HEK293 (cell line): ENCODE results near the gene TLDC2.

Experiments
- CTCF ChIA-PET: fragments of 350-600 bp; formaldehyde crosslinking; extraction: SDS; loops from one replicate; lab custom pipeline; 2021; ENCODE audit warnings: antibody characterized with exemption; lab: Yijun Ruan, JAX
- POLR2A ChIA-PET: fragments of 300-600 bp; formaldehyde crosslinking; extraction: SDS; loops from one replicate; lab custom pipeline; 2020; ENCODE audit warnings: antibody characterized with exemption, inconsistent platforms; lab: Yijun Ruan, JAX
- H3K27ac ChIP-seq: fragments of 200-500 bp; sonication (Bioruptor generic); 2 replicates; pipeline ENCODE4 v1.5.1; 2014; ENCODE audit warnings: low read depth, low read length, control low read depth, inconsistent platforms; ENCODE audit errors: extremely low read depth
- H3K36me3 ChIP-seq, 2 experiments: fragments of 200-500 bp in 1 of 2; sonication (Bioruptor generic) in 1 of 2; 1 replicate in 1 of 2; 2 replicates in 1 of 2; pipeline ENCODE4 v1.5.1; 2014 to 2017; ENCODE audit warnings: inconsistent platforms in 2 of 2, low read length in 2 of 2; ENCODE audit not compliant: control insufficient read depth in 2 of 2, insufficient read depth in 1 of 2
- H3K4me1 ChIP-seq: fragments of 200-500 bp; sonication (Bioruptor generic); 2 replicates; pipeline ENCODE4 v1.5.1; 2014; ENCODE audit warnings: mild to moderate bottlenecking, low read length, inconsistent platforms; ENCODE audit not compliant: control insufficient read depth, insufficient read depth
- H3K4me3 ChIP-seq: 2 replicates; pipeline ENCODE4 v1.5.1; 2011; ENCODE audit warnings: low read depth, mild to moderate bottlenecking, control low read depth, low read length, moderate library complexity
- H3K9me3 ChIP-seq: fragments of 200-500 bp; sonication (Bioruptor generic); 2 replicates; pipeline ENCODE4 v1.5.1; 2014; ENCODE audit warnings: low read depth, low read length, inconsistent platforms; ENCODE audit not compliant: control insufficient read depth, insufficient read depth
- BCL11A ChIP-seq: fragments of 450-650 bp; formaldehyde crosslinking; IDR thresholded peaks from 2 replicates; pipeline ENCODE4 v1.5.1; 2016; ENCODE audit warnings: low read depth, missing biosample characterization, missing genetic modification characterization
- MYNN ChIP-seq: fragments of 450-650 bp; formaldehyde crosslinking; IDR thresholded peaks from 2 replicates; pipeline ENCODE4 v1.5.1; 2016; ENCODE audit warnings: missing biosample characterization, missing genetic modification characterization, borderline replicate concordance
- REPIN1 ChIP-seq: fragments of 450-650 bp; formaldehyde crosslinking; IDR thresholded peaks from 2 replicates; pipeline ENCODE4 v1.5.1; 2017; ENCODE audit warnings: missing biosample characterization, missing genetic modification characterization, low read depth
- REST ChIP-seq: fragments of 450-650 bp; formaldehyde crosslinking; IDR thresholded peaks from 2 replicates; pipeline ENCODE4 v1.5.1; 2016; ENCODE audit warnings: missing biosample characterization, missing genetic modification characterization
- SCRT1 ChIP-seq: fragments of 450-650 bp; formaldehyde crosslinking; IDR thresholded peaks from 2 replicates; pipeline ENCODE4 v1.5.1; 2016; ENCODE audit warnings: missing biosample characterization, missing genetic modification characterization, borderline replicate concordance
- TRIM28 ChIP-seq: IDR thresholded peaks from 2 replicates; pipeline ENCODE4 v1.6.1; 2011; ENCODE audit warnings: low read length, control low read depth, borderline replicate concordance
- ZFP69B ChIP-seq: fragments of 450-650 bp; formaldehyde crosslinking; IDR thresholded peaks from 2 replicates; pipeline ENCODE4 v1.5.1; 2016; ENCODE audit warnings: missing biosample characterization, missing genetic modification characterization
- ZIC2 ChIP-seq: fragments of 450-650 bp; formaldehyde crosslinking; IDR thresholded peaks from 2 replicates; pipeline ENCODE4 v1.5.1; 2016; ENCODE audit warnings: missing biosample characterization, missing genetic modification characterization
- ZNF140 ChIP-seq: fragments of 450-650 bp; formaldehyde crosslinking; IDR thresholded peaks from 2 replicates; pipeline ENCODE4 v1.5.1; 2016; ENCODE audit warnings: missing biosample characterization, missing genetic modification characterization
- ZNF184 ChIP-seq: fragments of 450-650 bp; IDR thresholded peaks from 2 replicates; pipeline ENCODE4 v1.5.1; 2018; ENCODE audit warnings: missing biosample characterization, mild to moderate bottlenecking, missing genetic modification characterization
- ZNF24 ChIP-seq: fragments of 450-650 bp; formaldehyde crosslinking; IDR thresholded peaks from 2 replicates; pipeline ENCODE4 v1.5.1; 2016; ENCODE audit warnings: missing biosample characterization, missing genetic modification characterization
- ZNF266 ChIP-seq: fragments of 450-650 bp; formaldehyde crosslinking; IDR thresholded peaks from 2 replicates; pipeline ENCODE4 v1.5.1; 2016; ENCODE audit warnings: missing biosample characterization, missing genetic modification characterization, low read depth
- ZNF292 ChIP-seq: fragments of 450-650 bp; formaldehyde crosslinking; IDR thresholded peaks from 2 replicates; pipeline ENCODE4 v1.5.1; 2016; ENCODE audit warnings: low read depth, missing biosample characterization, missing genetic modification characterization, borderline replicate concordance
- ZNF311 ChIP-seq: fragments of 450-650 bp; formaldehyde crosslinking; IDR thresholded peaks from 2 replicates; pipeline ENCODE4 v1.5.1; 2017; ENCODE audit warnings: missing biosample characterization, missing genetic modification characterization, borderline replicate concordance
- ZNF394 ChIP-seq: fragments of 450-650 bp; formaldehyde crosslinking; IDR thresholded peaks from 2 replicates; pipeline ENCODE4 v1.5.1; 2016; ENCODE audit warnings: missing biosample characterization, missing genetic modification characterization, mild to moderate bottlenecking, moderate library complexity, borderline replicate concordance
- ZNF423 ChIP-seq: fragments of 450-650 bp; formaldehyde crosslinking; IDR thresholded peaks from 2 replicates; pipeline ENCODE4 v1.5.1; 2016; ENCODE audit warnings: missing biosample characterization, missing genetic modification characterization
- ZNF501 ChIP-seq: fragments of 450-650 bp; formaldehyde crosslinking; IDR thresholded peaks from 2 replicates; pipeline ENCODE4 v1.5.1; 2016; ENCODE audit warnings: missing biosample characterization, missing genetic modification characterization
- ZNF530 ChIP-seq: fragments of 450-650 bp; formaldehyde crosslinking; IDR thresholded peaks from 2 replicates; pipeline ENCODE4 v1.5.1; 2016; ENCODE audit warnings: low read depth, missing biosample characterization, missing genetic modification characterization
- ZNF555 ChIP-seq: fragments of 450-650 bp; formaldehyde crosslinking; conservative IDR thresholded peaks from 2 replicates; pipeline ENCODE4 v1.5.1; 2017; ENCODE audit warnings: missing biosample characterization, mild to moderate bottlenecking, missing genetic modification characterization, inconsistent platforms
- ZNF585B ChIP-seq: fragments of 450-650 bp; formaldehyde crosslinking; IDR thresholded peaks from 2 replicates; pipeline ENCODE4 v1.5.1; 2016; ENCODE audit warnings: missing biosample characterization, missing genetic modification characterization
- ZNF768 ChIP-seq: fragments of 450-650 bp; formaldehyde crosslinking; IDR thresholded peaks from 2 replicates; pipeline ENCODE4 v1.5.1; 2018; ENCODE audit warnings: missing biosample characterization, mild to moderate bottlenecking, missing genetic modification characterization
- ZNF830 ChIP-seq: fragments of 450-650 bp; IDR thresholded peaks from 2 replicates; pipeline ENCODE4 v1.5.0; 2018; ENCODE audit warnings: missing biosample characterization, missing genetic modification characterization, low read depth, mild to moderate bottlenecking, moderate library complexity
- TF ChIP-seq, protein P1 (sequence below): fragments of 450-650 bp; formaldehyde crosslinking; IDR thresholded peaks from 2 replicates; pipeline ENCODE4 v1.5.1; 2016; ENCODE audit warnings: missing biosample characterization, missing genetic modification characterization
- TF ChIP-seq, protein P2 (sequence below): fragments of 450-650 bp; formaldehyde crosslinking; IDR thresholded peaks from 2 replicates; pipeline ENCODE4 v1.5.0; 2017; ENCODE audit warnings: missing biosample characterization, missing genetic modification characterization, borderline replicate concordance

Gene TLDC2

GRCh38 chr20:36878941-36879340, 3.0 kb downstream of the TLDC2 start:
- Histone ChIP-seq H3K36me3 (no peaks in the 10 kb centered on the region), H3K4me1 (no peaks in the 10 kb centered on the region; the same call in 1 of the 2 replicates), H3K9me3 (no peaks in the 10 kb centered on the region), H3K4me3 (no peak overlapping the region), H3K27ac (no peak overlapping the region)
- POLR2A ChIA-PET = interaction anchor here (0.6 kb wide), 1 partner anchor 159 kb away, joined by 4 read pairs; no protein-coding TSS in a partner anchor
- CTCF ChIA-PET = interaction anchor here (1.0 kb wide), 1 partner anchor 8 kb away, joined by 3 read pairs; no protein-coding TSS in a partner anchor
- no peak for TF ChIP-seq ZNF501 (tag by site-specific recombination)
- no peak for TF ChIP-seq ZFP69B (tag by site-specific recombination)
- no peak for TF ChIP-seq ZNF585B
- no peak for TF ChIP-seq REPIN1 (tag by site-specific recombination)
- TF ChIP-seq, protein P1, sequence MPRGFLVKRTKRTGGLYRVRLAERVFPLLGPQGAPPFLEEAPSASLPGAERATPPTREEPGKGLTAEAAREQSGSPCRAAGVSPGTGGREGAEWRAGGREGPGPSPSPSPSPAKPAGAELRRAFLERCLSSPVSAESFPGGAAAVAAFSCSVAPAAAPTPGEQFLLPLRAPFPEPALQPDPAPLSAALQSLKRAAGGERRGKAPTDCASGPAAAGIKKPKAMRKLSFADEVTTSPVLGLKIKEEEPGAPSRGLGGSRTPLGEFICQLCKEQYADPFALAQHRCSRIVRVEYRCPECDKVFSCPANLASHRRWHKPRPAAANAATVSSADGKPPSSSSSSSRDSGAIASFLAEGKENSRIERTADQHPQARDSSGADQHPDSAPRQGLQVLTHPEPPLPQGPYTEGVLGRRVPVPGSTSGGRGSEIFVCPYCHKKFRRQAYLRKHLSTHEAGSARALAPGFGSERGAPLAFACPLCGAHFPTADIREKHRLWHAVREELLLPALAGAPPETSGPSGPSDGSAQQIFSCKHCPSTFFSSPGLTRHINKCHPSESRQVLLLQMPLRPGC (tag by site-specific recombination) = no peak
- no peak for TF ChIP-seq ZNF140 (tag by site-specific recombination)
- TF ChIP-seq ZNF184 (tag by site-specific recombination) = no peak
- no peak for TF ChIP-seq ZNF24
- no peak for TF ChIP-seq ZNF292 (tag by site-specific recombination)

DNA sequence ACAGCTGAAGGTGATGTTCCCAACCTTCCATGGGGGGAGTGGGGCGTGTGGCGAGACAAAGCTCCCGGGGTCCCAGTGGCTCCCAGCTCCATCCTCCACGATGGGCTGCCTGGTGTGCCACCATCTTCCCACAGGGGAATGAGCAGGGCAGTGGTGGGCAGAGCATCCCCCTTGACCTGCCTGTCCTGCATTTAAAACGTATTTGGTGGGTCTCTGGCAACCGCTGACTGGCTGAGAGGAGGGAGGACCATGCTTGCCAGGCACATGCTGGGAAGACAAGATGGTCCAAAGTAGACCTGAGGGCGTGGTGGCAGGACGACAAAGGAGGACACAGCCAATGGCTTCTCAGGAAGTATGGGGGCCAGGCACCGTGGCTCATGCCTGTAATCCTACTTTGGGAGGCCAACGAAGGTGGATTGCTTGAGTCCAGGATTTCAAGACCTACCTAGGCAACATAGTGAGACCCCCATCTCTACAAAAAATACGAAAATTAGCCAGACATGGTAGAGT, 4.9 kb downstream of the TLDC2 start:
- Histone ChIP-seq H3K4me1 (no peaks in the 10 kb centered on the region; the same call in 1 of the 2 replicates), H3K9me3 (no peaks in the 10 kb centered on the region), H3K4me3 (no peak overlapping the region), H3K36me3 (no peaks in the 10 kb centered on the region), H3K27ac (no peak overlapping the region)
- ChIA-PET POLR2A (no interaction called here), CTCF (no interaction called here)
- no peak for TF ChIP-seq ZIC2 (tag by site-specific recombination)
- no peak for TF ChIP-seq TRIM28
- no peak for TF ChIP-seq MYNN (tag by site-specific recombination)
- TF ChIP-seq, protein P2, sequence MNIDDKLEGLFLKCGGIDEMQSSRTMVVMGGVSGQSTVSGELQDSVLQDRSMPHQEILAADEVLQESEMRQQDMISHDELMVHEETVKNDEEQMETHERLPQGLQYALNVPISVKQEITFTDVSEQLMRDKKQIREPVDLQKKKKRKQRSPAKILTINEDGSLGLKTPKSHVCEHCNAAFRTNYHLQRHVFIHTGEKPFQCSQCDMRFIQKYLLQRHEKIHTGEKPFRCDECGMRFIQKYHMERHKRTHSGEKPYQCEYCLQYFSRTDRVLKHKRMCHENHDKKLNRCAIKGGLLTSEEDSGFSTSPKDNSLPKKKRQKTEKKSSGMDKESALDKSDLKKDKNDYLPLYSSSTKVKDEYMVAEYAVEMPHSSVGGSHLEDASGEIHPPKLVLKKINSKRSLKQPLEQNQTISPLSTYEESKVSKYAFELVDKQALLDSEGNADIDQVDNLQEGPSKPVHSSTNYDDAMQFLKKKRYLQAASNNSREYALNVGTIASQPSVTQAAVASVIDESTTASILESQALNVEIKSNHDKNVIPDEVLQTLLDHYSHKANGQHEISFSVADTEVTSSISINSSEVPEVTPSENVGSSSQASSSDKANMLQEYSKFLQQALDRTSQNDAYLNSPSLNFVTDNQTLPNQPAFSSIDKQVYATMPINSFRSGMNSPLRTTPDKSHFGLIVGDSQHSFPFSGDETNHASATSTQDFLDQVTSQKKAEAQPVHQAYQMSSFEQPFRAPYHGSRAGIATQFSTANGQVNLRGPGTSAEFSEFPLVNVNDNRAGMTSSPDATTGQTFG (tag by site-specific recombination) = no peak
- no peak for TF ChIP-seq ZNF394 (tag by site-specific recombination)
- no peak for TF ChIP-seq SCRT1 (tag by site-specific recombination)
- no peak for TF ChIP-seq BCL11A (tag by site-specific recombination)
- TF ChIP-seq ZNF768 = no peak
- TF ChIP-seq ZNF555 (tag by site-specific recombination) = no peak
- no peak for TF ChIP-seq ZNF266 (tag by site-specific recombination)
- TF ChIP-seq ZNF311 (tag by site-specific recombination) = no peak
- no peak for TF ChIP-seq ZNF830 (tag by site-specific recombination)
- no peak for TF ChIP-seq REST (tag by site-specific recombination)
- TF ChIP-seq ZNF423 = no peak
- no peak for TF ChIP-seq ZNF501 (tag by site-specific recombination)
- TF ChIP-seq ZNF530 (tag by site-specific recombination) = no peak
